DMS153 treated with DMSO at 0.1 percent for 48 hours (cell line): ENCODE measurements around the gene JAK1.
"Not testable (repeated sequence)": the region's sequence is repeated elsewhere in the genome, so short reads cannot be mapped to it uniquely, and the experiment has no call there.

Experiments used
- DNase-seq: peaks from one replicate; lab custom pipeline; 2025; ENCODE audit not compliant: unreplicated experiment; lab: John Stamatoyannopoulos, UW

The JAK1 gene

GRCh38 chr1:64923294-64923718, 43.0 kb downstream of the JAK1 start:
- DNase-seq: no peak

- DNase-seq: no peak
Observed at GRCh38 chr1:64922336-64922735, 44.0 kb downstream of the JAK1 start.

- DNase-seq: no peak
Observed at GRCh38 chr1:64921771-64922170, 44.6 kb downstream of the JAK1 start.

GRCh38 chr1:64920941-64921589, 45.3 kb downstream of the JAK1 start:
- DNase-seq: no peak

- DNase-seq: not testable (repeated sequence)
Observed at GRCh38 chr1:64919120-64919519, 47.2 kb downstream of the JAK1 start.

- DNase-seq: no peak
Observed at GRCh38 chr1:64917907-64918306, 48.4 kb downstream of the JAK1 start.

- DNase-seq: no peak
Observed at GRCh38 chr1:64917328-64917861, 49.0 kb downstream of the JAK1 start.

- no peak for DNase-seq
Observed at GRCh38 chr1:64915381-64916274, 50.7 kb downstream of the JAK1 start.

- DNase-seq: no peak
Observed at GRCh38 chr1:64913361-64914015, 52.9 kb downstream of the JAK1 start.

GRCh38 chr1:64912191-64912590, 54.2 kb downstream of the JAK1 start:
- no peak for DNase-seq

- no peak for DNase-seq
Observed at GRCh38 chr1:64911326-64911725, 55.0 kb downstream of the JAK1 start.

GRCh38 chr1:64909031-64909430, 57.3 kb downstream of the JAK1 start:
- no peak for DNase-seq

- DNase-seq: no peak
Observed at GRCh38 chr1:64908575-64908974, 57.8 kb downstream of the JAK1 start.

GRCh38 chr1:64906447-64906846, 59.9 kb downstream of the JAK1 start:
- DNase-seq: no peak

GRCh38 chr1:64903593-64903992, 62.8 kb downstream of the JAK1 start:
- DNase-seq: no peak

- no peak for DNase-seq
Observed at GRCh38 chr1:64901663-64902062, 64.7 kb downstream of the JAK1 start.

- DNase-seq: no peak
Observed at GRCh38 chr1:64900916-64901315, 65.4 kb downstream of the JAK1 start.

- peak; percentile 32 for DNase-seq
Observed at GRCh38 chr1:64898107-64898861, 68.1 kb downstream of the JAK1 start.

GRCh38 chr1:64896551-64896950, 69.8 kb downstream of the JAK1 start:
- no peak for DNase-seq

- no peak for DNase-seq
Observed at GRCh38 chr1:64895500-64895899, 70.8 kb downstream of the JAK1 start.
